ENCODE data around the gene RAB3IL1.

Gene RAB3IL1

DNA sequence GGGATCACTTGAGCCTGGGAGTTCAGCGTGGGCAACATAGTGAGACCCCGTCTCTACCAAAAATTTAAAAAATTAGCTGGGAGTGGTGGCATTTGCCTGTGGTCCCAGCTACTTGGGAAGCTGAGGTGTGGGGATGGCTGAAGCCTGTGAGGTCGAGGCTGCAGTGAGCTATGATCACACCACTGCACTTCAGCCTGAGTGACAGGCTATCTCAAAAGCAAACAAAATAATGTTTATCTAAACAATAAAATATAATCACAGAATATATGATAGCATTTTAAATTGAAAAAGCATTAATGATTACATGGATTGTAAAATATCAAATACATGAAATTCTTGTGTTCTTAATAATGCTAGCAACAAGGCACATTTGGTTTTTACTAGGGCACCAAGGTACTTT, 35.5 kb upstream of the RAB3IL1 start:
- DNase-seq (ENCODE audit: low spot score), result no peak

DNA sequence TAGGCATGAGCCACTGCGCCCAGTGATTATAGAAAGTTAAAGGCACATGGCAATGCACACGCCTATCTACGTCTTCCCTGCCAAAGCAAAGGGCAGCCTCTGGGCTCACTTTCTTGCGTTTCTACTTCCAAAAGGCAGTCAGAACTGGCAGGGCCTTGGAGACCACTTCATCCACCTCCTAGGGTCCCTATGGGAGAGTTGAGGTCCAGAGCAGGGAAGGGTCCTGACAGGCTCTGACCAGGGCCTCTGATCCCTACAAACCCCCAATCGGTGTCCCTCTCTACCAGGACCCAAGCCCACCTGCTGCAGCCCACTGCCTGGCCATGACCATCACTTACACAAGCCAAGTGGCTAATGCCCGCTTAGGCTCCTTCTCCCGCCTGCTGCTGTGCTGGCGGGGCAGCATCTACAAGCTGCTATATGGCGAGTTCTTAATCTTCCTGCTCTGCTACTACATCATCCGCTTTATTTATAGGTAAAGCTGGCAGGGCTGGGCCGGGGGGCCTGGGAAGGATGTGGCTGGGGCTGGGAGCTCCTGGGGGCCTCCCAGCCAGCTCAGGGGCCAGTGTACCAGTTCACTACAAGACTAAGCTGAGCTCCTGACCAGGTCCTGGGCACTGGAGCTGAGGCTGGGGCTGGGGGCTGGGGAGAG, 34.2 kb upstream of the RAB3IL1 start:
- no peak for DNase-seq (ENCODE audit: low spot score)

DNA sequence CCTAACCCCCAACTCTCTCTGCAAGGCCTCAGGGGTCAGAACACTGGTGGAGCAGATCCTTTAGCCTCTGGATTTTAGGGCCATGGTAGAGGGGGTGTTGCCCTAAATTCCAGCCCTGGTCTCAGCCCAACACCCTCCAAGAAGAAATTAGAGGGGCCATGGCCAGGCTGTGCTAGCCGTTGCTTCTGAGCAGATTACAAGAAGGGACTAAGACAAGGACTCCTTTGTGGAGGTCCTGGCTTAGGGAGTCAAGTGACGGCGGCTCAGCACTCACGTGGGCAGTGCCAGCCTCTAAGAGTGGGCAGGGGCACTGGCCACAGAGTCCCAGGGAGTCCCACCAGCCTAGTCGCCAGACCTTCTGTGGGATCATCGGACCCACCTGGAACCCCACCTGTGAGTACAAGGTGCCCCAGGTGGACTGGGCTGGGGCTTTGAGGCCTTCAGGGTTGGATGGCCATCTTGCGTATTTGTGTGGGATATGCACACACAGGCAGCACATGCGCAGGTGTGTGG, 32.7 kb upstream of the RAB3IL1 start, which contains the start of gene BEST1:
Gene BEST1, plus strand, starts transcription at position 317 of the 513 bp plus-strand sequence. CDS start 1,456 bp downstream, outside the sequence.
- no peak for DNase-seq (ENCODE audit: low spot score)

DNA sequence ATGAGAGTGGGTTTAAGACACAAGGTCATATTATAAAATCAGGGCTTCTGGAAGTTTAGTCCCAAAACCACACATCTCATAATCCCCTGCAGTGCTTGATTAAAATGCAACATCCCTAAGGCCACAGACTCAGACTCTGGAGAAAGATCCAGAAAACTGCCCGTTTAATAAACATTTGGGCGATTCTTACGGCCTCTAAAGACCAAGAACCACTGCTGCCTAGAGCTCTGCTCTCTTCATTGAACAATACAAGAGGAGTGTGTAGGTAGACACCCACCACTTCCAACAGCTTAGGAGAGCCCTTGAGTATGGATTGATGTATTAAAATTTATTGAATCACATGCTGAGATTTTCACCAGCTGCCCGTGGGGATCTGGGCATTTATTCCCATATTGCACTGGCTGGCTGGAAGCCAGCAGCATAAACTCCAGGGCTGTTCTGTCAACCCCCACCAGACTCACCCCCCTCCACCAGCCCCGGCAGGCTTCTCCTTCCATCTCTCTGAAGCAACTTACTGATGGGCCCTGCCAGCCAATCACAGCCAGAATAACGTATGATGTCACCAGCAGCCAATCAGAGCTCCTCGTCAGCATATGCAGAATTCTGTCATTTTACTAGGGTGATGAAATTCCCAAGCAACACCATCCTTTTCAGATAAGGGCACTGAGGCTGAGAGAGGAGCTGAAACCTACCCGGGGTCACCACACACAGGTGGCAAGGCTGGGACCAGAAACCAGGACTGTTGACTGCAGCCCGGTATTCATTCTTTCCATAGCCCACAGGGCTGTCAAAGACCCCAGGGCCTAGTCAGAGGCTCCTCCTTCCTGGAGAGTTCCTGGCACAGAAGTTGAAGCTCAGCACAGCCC, 32.0 kb upstream of the RAB3IL1 start:
- DNase-seq (ENCODE audit: low spot score), result peak; percentile 98

- DNase-seq (ENCODE audit: low spot score), result no peak
Observed at GRCh38 chr11:61948505-61948904, 31.1 kb upstream of the RAB3IL1 start.

GRCh38 chr11:61947486-61948210, 30.3 kb upstream of the RAB3IL1 start:
- DNase-seq (ENCODE audit: low spot score), result peak; percentile 84

- no peak for DNase-seq (ENCODE audit: low spot score)
Observed at GRCh38 chr11:61946894-61947293, 29.5 kb upstream of the RAB3IL1 start.

GRCh38 chr11:61945191-61945590, 27.8 kb upstream of the RAB3IL1 start:
- no peak for DNase-seq (ENCODE audit: low spot score)

- no peak for DNase-seq (ENCODE audit: low spot score)
Observed at GRCh38 chr11:61940466-61940865, 23.1 kb upstream of the RAB3IL1 start.

- DNase-seq (ENCODE audit: low spot score), result no peak
Observed at GRCh38 chr11:61935861-61936260, 18.5 kb upstream of the RAB3IL1 start.

GRCh38 chr11:61930933-61931332, 13.6 kb upstream of the RAB3IL1 start:
- no peak for DNase-seq (ENCODE audit: low spot score)

DNA sequence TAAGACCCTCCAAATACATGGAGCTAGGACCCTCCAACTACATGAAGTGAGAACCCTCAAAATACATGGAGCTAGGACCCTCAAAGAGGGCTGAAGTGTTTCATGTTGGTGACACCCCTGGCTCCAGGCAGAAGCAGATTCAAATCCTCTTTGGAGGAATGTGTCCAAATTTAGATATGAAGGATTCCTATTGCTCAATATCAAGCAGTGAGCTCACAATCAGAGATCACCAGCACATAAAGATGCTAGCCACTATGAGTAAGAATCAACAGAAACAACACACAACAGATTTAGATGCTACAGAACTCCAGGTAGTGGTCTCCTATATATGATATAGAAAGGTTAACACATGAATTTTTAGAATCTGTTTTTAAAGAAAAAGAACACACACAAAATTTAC, 11.2 kb upstream of the RAB3IL1 start:
- DNase-seq (ENCODE audit: low spot score), result no peak

GRCh38 chr11:61927501-61927900, 10.1 kb upstream of the RAB3IL1 start:
- no peak for DNase-seq (ENCODE audit: low spot score)

DNA sequence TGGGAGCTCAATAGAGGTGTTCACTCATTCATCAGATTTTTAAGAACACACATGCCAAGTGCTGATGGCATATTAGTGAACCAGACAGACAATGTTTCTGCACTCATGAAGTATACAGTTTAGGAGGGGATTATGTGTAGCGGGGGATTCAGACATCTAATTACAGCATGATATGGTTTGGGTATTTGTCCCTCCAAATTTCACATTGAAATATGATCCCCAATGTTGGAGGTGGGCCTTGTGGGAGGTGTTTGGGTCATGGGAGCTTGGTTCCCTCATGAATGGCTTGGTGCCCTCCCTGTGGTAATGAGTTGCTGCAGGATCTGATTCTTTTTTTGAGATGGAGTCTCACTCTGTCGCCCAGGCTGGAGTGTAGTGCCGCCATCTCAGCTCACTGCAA, 8.9 kb upstream of the RAB3IL1 start:
- no peak for DNase-seq (ENCODE audit: low spot score)

- DNase-seq (ENCODE audit: low spot score), result no peak
Observed at GRCh38 chr11:61925736-61926135, 8.4 kb upstream of the RAB3IL1 start.

- DNase-seq (ENCODE audit: low spot score), result no peak
Observed at GRCh38 chr11:61924064-61924455, 6.7 kb upstream of the RAB3IL1 start.

GRCh38 chr11:61923166-61924063, 6.0 kb upstream of the RAB3IL1 start:
- peak; percentile 59 for DNase-seq (ENCODE audit: low spot score)

DNA sequence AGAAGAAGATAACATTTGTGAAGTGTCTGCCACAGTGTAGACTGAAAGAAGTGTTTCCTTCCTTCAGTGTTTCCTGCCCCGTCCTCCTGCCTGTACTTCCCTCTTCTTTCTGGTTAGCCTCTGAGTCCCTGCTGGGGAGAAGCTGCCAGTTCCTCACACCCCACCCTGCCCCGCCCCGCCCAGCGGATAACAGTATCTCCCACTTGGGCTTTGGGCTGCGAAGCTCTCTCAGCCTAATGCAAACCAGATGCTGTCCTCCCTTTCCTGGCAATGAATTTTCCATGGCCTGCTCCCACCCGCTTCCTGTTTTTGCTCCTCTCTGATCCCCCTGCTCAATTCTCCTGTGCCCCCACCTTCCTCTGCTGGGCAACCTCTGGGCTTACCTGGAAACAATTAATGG, 5.2 kb upstream of the RAB3IL1 start:
- DNase-seq (ENCODE audit: low spot score), result no peak

- DNase-seq (ENCODE audit: low spot score), result no peak
Observed at GRCh38 chr11:61921446-61921845, 4.1 kb upstream of the RAB3IL1 start.

GRCh38 chr11:61919705-61920631, 2.6 kb upstream of the RAB3IL1 start:
- DNase-seq (ENCODE audit: low spot score), result no peak
